Smooth muscle cell of the brain vasculature (primary cell): ENCODE results near the gene CHGA.

Experiments used
- DNase-seq: peaks from one replicate; pipeline ENCODE4 v3.0.0-alpha.2; 2012; ENCODE audit warnings: low read depth, low spot score

Gene CHGA

GRCh38 chr14:92930737-92931602 lies 8.0 kb downstream of the CHGA start:
- DNase-seq = no peak

DNA sequence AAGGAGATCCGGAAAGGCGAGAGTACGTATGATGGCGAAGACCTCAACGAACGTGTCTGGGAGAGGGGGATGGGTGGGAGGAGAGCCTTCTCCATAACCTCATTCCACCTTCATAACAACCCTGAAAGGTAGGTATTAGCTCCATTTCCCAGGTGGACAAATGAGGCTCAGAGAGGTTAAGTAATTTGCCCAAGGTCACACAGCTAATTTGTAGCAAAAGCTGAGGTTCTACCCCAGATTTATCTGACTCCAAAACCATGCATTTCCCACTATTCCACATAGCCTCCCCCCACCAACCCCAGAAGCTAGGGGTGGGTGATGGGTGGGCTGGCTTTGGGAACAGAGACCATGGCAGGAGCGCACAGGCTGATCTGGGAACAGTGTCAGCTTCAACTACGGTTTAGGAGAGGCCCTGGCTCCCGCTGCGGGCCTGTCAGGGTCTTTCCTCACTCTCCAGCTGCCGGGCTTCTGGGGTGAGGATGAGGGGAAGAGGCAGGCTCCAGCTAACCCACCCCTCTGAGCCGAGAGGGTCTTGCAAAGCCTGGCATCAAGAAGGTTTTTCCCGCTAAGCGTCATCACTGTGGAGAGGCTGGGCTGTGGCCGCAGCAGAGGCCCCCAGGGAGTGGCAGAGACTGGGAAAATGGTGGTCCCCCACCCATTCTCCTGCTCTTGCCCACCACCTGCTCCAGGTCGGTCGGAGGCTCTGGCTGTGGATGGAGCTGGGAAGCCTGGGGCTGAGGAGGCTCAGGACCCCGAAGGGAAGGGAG lies 8.9 kb downstream of the CHGA start:
- no peak for DNase-seq

- no peak for DNase-seq
Observed at GRCh38 chr14:92932448-92933395, 9.8 kb downstream of the CHGA start.

DNA sequence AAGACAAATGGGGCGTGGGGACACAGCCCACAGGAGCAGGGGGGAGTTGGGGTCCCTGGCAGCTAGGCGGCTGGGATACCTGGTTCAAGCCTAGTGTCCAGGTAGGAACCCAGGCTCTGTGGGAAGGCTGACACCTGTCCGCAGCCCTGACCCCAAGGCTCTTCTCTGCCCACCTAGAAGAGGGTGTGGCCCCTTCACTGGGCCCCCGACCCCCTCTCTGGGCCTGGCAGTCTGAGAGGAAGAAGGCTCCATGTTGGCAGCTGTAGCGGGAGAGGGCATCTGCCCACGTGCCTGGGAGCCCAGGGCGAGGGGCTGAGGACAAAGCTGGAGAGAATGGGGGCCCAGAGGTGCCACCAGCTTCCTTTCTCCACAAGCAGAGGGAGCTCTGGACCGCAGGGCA lies 10.5 kb downstream of the CHGA start:
- no peak for DNase-seq

GRCh38 chr14:92934196-92935085 lies 11.5 kb downstream of the CHGA start:
- DNase-seq = no peak

GRCh38 chr14:92935446-92935845 lies 12.5 kb downstream of the CHGA start:
- no peak for DNase-seq

- DNase-seq = no peak
Observed at GRCh38 chr14:92936085-92936484, 13.1 kb downstream of the CHGA start.

GRCh38 chr14:92937051-92937937 lies 14.3 kb downstream of the CHGA start:
- no peak for DNase-seq

DNA sequence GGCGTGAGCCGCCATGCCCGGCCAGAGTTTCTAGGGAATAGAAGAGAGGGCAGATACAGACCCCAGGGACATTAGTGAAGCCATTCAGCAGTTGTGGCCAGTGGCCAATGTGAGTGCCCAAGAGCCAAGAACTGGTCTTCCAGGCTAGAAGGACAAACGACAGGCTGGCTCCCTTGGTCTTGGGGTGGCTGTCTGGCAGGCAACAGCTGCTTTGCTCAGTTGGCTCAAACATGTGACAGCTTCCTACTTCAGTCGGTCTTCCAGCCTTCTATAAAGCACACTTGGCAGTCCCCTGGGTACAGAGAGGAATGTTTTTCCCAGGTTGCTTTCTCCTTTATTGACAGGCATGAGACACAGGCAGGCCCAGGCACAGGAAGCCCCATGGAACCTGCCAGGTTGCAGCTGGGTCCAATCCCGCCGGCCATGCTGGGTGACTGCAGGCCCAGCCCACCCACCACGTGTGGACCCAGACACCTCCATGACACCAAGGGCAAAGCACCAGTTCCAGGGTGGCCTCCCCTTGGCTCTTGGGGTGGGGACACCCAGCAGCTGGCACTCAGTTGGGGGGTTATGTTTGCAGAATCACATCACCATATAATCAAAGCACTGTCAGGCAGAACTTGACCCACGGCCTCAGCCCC lies 15.4 kb downstream of the CHGA start:
- no peak for DNase-seq

DNA sequence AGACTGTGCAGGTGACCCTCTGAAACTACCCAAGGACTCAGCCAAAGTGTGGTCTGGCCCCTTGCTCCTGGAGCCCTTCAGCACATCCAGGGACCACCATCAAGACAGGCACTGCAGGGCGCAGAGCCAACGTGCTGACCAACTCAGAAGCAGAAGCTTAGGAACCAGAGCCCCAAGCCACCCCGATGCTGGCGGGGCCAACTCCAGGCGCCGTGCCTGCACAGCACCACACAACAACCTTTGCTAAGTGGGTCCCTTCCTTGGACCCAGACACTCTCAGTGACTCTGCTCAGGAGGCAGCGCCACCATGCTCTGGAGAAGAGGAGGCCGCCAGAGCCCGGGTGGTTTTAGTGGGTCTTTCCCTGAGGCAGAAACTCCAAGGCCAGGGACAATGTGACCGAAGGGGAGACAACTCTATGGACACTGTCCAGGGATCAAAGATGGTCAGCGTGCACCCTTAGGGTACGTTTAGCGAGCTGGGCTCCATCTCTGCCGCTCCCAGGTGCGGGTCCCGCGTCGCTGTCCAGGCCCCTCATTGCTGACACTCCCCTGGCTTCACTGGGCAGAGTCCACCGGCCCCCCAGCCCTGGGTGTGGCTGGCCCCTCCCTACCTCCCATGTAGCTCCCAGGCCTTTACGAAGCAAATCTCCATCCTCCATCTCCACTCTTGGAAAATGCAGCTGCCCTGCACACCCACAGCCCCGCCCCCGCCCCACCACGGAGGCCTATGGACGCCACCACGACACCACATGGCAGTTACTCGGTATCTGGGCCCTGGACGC lies 16.1 kb downstream of the CHGA start:
- no peak for DNase-seq

DNA sequence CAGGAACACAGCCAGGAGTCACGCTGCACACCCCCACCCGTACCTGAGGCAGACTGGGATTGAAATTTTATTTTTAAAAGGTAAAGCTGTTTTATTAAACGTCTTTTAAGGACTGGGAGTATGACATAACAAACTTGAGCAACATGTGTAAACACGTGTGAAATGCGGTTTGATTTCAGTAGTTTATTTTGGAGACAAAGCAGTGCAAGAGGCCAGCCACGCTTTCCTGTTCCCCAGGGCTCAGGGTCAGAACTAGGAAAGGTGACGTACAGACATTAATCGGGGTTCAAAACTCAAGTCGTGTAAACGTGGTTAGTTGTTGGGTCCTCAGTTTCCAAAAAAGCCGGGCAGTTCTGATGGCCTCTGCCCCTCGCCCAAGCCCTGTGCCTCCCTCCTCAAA lies 16.7 kb downstream of the CHGA start:
- no peak for DNase-seq

DNA sequence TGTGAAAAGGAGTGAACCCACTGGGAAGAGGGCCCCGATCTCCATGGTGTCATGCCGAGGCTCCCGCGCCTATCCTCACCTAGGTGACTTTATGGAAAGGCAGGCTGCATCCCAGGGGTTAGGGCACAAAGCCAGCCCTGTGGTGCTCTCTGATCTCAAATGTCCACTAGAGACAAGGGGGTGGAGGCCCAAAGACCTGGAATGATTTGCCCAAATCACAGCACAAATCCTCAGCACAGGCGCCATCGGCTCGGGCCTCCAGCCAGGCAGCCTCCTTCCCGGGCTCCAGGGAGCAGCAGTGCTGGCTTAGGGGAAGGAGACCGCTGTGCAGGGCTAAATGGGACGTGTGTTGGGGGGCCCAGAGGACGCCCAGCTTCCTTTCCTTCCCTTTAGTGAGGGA lies 17.6 kb downstream of the CHGA start:
- no peak for DNase-seq

DNA sequence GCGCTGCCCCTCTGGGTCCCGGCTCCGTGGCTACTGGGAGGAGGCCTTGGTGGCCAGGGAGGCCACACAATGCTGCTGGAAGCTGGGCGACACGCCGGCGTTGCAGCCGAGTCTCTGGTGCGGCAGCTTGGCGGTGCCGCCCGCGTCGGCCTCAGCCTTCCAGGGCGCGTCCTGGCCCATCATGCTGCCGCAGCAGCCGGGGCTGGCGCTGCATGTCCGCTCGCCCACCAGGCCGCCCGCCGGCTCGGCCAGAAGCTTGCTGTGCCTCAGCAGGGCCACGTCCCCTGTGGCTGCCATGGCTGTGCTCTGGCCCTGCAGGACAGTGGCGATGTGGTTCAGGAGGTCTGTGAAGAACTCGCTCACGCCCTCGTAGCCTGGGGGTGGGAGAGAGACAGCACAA lies 18.6 kb downstream of the CHGA start:
- DNase-seq = no peak

- no peak for DNase-seq
Observed at GRCh38 chr14:92942136-92942535, 19.2 kb downstream of the CHGA start.

GRCh38 chr14:92942576-92942975 lies 19.6 kb downstream of the CHGA start:
- no peak for DNase-seq

DNA sequence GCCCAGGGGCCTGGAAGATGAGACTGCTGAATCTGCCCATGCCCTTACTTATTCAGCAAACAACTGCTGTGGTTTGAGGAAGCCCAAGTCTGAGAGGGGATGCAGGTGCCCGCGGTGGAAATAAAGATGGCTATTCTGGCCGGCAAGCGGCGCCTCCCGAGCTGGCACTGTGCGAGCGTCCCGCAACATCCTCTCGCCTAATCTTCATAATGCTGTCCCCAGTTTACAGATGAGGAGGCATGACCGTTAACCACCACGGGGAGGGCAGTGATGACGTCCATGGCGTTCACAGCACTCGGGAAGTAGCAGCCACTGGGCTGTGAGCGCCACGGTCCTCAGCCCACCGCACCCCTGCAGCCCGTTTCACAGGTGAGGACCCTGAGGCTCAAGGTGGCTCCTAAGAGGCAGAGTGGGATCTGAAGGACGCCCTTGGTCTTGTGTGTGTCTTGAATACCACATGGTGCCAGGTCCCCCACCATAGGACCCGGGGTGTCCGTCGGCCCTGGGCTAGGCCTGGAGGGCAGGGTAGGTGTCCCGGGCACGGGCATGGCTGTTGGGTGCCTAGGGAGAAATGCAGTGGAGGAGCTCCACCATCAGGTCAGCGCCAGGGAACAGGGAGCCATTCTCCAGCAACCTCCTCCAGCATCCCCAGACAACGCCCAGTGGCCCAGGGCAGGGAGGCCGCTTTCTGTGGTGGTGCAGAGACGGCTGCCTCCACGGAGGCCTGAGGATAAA lies 20.2 kb downstream of the CHGA start:
- no peak for DNase-seq

GRCh38 chr14:92943855-92944570 lies 21.1 kb downstream of the CHGA start:
- no peak for DNase-seq
